HG03354 (cell line): ENCODE data around the gene LIN7B.
"Not testable (repeated sequence)": the region's sequence is repeated elsewhere in the genome, so short reads cannot be mapped to it uniquely, and the experiment has no call there.

Experiments used
- ATAC-seq: cut with Tn5 transposase; IDR thresholded peaks from one replicate; pipeline ENCODE4 v1.9.1; 2021; ENCODE audit warnings: mild to moderate bottlenecking; ENCODE audit not compliant: unreplicated experiment, poor library complexity, severe bottlenecking

Gene LIN7B

DNA sequence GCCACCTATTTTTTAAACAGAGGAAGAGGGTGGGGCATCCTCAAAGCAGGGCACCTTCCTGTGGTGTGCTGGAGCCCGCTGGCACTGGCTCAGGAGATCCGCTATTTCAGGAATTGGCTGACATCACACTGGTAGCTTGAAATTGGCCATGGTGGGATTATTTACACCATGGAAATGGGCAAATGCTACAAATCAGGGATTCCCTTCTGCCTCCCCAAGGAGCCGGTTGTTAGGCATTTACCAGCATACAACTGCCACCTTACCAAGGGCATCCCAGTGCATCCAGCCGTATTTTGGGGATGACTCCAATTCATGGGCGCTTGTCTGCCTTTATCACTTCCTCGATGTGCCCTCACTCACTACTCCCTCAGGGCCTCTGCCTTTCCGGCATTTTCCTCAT is 26.8 kb downstream of the LIN7B start:
- ATAC-seq: no peak

DNA sequence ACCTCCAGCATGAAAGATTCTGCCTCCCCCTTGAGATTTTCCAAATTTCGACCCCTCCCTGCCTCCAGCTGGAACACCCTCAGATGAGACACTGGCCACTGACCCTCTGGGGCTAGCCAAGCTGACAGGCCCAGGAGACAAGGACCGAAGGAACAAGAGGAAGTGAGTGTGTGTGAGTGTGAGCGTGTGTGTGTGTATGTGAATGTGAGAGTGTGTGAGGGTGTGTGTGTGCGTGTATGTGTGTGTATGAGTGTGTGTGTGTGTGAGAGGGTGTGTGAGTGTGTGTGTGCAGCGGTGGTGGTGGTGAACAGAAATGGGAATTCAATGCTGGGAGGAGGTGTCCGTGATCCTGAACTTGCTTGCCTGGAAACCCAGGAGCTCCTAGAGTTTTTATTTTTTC is 27.2 kb downstream of the LIN7B start:
- ATAC-seq: no peak

DNA sequence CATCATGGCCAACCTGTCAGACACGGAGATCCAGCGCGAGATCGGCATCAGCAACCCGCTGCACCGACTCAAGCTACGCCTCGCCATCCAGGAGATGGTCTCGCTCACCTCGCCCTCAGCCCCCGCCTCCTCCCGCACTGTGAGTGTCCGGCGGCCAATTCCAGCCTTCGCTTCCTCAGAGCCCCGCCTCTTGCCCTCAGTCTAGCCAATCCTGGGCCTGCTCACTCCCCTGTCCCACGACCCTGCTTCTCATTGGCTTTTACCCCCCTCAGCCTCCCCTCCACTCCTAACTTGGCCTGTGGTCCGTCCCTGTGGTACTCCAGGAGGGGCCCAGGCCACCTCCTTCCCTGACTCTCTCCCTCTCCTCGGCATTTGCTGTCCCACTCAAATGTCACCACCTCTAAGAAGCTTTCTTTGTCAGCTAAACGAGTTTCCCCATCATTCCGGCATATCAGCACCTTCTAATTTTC is 28.7 kb downstream of the LIN7B start:
- ATAC-seq: peak; percentile 68

DNA sequence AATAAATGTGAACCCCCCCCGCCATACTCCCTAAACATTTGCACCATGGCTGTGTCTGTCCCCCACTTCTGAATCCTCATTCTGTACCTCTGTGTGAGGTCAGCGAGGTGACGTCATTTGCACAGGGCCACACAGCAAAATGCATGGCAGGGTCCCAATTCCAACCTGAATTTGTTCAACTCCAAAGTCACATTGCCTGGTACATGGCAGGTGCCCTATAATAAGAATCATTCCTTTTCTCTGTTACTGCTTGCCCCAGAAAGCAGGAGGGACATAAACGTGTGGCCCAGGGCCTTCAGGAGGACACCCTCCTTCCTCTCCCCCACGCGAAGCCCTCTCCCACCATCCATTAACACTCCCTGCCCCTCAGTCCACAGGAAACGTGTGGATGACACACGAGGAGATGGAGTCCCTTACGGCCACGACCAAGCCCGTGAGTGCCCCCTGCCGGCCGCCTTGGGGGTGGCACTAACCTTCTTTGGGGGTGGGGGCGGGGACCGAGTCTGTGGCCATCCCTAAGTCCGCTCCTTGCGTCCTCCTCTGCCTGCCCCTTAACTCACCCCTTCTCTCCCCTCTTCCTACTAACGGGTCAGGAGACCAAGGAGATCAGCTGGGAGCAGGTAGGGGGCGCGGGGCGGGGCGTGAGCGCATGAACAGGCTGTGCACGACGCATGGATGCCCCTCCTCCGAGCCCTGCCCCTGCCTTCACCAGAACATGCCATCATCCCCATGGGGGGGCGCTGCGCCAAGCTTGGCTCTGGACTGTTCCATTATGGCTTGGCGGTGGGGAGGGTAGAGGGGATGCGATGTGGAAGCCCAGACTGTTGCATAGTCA is 31.6 kb downstream of the LIN7B start:
- no peak for ATAC-seq

DNA sequence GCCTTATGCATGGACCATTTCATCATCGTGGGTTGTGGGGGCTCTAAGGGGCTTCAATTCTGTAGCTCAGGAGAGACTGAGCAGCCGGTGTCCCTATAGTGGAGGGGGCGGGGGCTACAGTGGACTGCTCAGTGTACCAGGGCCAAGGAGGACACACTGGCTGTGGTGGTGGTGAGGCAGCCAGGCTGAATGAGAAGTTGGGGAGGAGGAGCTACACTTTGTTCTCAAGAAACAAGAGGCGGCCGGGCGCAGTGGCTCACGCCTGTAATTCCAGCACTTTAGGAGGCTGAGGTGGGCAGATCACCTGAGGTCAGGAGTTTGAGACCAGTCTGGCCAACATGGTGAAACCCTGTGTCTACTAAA is 32.2 kb downstream of the LIN7B start:
- ATAC-seq: not testable (repeated sequence)

DNA sequence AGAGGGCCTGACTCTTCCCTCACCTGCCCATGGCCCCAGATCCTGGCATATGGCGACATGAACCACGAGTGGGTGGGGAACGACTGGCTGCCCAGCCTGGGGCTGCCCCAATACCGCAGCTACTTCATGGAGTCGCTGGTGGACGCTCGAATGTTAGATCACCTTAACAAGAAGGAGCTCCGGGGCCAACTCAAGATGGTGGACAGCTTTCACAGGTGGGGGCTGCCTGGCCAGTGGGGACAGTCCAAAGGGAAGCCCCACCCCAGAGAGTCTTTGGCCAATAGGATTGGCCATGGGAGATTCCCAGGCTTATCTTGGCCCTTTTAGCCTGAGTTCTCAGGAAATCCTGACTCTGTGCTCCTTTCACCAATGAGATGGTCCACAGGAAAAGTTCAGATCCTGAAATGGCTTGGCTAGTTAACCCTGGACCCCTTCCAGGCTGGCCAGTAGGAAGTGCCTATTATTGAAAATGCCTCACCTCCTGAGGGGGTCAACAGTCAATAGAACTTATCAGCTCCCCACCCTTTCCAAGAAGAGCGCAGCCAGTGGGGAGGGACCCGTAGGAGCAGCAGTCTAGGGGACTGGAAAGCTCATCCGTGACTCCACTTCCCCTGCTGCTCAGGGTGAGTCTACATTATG is 34.0 kb downstream of the LIN7B start:
- no peak for ATAC-seq

DNA sequence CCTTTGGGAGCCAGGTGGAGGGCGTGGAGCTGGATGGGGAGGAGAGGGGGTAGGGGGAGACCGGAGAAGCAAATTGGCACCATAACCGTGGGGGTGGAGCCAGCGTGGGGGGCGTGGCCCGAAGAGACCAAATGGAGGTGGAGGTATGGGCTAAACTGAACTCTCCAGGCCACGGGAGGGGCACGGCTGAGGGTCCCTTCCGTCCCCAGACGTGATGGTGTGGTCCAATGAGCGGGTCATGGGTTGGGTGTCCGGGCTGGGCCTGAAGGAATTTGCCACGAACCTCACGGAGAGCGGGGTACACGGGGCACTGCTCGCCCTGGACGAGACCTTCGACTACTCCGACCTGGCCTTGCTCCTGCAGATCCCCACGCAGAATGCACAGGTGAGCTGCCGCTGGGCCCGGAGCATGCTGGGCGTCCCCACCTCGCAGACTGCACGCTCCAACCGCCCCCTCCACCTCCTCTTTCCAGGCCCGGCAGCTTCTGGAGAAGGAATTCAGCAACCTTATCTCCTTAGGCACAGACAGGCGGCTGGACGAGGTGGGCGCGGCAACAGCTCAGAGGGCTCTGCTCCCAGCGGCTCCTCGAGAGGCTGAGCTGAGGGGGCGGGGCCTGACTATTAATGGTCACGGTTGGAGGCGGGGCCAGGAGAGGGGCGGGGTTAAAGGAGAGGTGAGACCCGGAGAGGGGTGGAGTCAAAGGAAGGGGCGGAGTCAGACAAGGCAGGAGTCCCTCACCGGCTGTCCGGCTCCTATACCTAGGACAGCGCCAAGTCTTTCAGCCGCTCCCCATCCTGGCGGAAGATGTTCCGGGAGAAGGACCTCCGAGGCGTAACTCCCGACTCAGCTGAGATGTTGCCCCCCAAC is 34.8 kb downstream of the LIN7B start:
- no peak for ATAC-seq

DNA sequence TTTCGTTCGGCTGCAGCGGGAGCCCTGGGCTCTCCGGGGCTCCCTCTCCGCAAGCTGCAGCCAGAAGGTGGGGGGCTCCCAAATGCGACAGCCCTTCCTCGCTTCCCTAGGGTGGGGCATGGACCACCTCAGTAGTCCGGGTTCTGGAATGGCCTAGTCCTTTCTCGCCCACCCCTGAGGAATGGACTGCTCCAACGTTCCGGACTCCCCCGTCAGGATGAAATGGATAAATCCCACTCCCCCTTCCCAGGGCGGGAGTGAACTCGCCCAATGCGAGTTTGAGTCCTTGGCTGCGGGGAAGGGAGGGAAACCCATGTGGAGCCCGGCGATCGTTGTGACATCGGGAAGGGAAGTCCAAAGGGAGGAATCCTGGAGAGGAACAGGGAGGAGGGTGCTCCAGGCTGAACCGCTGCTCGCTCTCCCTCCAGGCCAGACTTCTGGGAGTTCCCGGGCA is 35.5 kb downstream of the LIN7B start:
- ATAC-seq: no peak

DNA sequence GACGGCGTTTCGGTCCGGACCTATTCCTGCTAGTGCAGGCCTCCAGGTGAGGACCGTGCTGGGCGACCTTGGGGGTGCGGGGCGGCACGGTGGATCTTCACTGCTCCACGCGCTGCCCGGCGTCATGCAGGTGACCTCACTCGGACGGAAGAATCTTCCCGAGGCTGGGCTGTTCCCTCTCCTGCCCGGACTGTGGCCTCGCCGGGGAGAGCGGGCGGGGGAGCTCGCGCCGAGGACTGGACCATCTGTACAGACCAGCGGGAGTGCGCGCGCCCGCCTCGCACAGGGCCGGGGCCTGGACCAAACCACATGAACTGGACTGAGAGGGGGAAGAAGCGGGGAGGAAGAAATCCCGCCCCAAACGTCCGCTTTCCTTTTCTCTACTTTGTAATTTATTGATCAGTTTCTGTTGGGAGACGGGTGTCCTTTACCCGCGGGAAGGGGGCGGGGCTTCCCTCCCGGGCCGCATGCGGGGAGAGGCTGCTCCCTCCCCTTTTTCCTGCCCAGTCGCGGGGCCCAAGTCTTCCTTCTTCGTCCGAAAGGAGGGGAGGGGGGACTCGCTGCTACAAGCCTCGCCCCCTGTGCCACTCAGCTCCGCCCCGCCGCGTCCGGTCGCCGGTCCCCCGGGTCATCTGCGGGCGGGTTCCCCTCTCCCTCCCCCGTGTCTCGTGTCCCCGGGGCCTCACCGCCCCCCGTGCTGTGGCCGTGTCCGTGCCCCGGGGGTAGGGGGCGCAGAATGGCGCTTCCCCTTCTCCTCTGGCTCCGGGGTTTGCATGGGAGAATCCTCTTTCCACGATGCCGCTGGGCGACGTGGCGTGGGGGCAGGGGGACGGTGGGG is 36.2 kb downstream of the LIN7B start:
- ATAC-seq: no peak

DNA sequence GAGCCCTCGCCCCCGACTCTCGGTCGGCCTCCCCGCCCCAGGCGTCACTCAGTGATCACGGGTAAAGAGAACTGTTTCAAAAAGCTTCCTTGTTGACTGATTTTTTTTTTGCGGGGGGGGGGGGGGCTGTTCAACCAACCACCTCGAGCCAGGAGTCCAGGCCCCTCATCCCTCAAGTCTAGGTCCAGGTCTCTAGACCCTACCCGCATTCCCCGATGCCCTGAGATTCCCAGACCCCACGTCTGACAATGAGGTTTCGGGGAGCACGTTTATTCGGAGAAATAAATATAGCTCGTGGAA is 36.7 kb downstream of the LIN7B start:
- no peak for ATAC-seq

DNA sequence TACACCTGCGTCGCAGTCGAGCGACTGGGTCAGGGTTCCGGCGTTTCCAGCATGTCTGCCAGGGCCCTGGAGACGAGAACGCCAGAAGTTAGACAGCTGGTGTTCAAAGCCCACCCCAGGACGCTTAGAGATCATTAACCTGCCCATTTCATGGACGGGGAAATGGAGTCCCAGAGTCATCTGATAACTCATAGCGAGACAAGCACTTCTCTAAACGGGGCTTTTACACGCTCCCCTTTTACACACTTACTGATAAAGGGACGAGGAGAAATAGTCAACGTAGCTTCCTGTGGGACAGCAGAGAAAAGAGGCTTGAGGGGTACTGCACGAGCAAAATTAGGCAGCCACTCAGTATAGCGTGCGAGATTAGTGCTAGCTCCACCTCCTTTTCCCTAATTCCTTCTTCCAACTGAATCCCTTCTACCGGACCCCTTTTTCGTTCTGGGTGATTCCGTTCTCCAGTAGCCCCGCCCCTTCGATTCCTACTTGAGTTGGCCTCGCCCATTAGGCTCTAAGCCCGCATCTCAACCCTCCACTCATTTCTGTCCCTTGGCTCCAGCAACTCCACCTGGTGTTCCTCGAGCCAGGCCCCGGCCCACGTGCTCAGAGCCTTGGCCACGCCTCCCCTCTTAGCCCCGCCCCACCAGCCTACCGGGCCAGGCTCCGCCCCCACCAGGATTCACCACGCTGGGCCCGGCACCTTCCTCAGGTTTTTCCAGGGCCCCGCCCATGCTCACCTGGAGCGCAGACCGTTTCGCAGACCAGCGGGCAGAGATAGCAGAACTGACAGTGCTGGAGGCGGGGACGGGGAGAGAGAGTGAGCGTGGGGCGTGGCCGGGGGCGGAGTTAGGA is 37.3 kb downstream of the LIN7B start:
- no peak for ATAC-seq

DNA sequence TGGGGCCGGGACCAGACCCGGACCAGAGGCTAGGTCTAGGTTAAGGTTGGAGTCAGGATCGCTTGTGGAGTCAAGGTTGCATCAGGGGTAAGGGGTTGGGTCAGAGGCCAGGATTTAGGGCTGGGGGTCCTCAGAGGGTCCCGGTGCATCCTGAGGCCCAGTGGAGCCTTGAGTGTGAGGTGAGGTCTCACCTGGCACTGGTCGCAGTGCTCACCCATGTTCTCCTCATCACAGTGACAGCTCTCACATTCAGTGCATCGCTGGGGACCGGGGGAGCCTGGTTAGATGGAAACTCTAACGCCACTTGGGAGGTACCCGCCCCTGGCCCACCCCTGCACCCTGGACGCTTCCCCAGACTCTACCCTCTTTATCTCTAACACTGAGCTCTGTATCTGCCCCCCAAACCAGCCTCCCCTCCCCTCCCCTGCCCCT is 38.0 kb downstream of the LIN7B start:
- ATAC-seq: no peak

DNA sequence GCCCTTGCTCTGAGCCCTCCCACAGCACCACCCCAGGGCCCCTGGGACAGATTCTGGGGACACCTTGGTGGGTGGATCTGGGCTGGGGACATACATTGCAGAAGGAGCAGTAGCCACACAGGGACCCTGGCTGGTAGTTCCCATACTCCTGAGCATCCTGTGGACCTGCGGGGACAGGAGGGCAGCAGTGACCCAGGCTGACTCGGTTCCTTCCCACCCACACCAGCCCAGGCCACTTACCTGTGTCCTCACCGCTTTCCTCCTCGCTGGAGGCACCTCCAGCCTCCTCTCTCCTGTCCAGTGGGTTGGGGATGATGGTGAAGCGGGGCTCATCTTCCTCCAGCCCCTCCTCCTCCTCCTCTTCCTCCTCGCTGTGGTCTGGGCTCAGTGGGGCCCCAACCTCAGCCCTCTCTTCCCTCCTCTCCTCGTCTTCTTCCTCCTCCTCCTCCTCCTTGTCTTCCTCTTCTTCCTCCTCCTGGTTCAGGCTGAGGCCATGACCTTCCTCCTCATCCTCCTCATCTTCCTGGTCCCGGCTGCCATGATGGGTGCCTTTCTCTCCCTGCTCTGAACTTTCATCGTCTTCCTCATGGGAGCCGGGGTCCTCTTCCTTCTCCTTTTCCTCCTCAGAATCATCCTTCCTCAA is 39.1 kb downstream of the LIN7B start:
- ATAC-seq: no peak

DNA sequence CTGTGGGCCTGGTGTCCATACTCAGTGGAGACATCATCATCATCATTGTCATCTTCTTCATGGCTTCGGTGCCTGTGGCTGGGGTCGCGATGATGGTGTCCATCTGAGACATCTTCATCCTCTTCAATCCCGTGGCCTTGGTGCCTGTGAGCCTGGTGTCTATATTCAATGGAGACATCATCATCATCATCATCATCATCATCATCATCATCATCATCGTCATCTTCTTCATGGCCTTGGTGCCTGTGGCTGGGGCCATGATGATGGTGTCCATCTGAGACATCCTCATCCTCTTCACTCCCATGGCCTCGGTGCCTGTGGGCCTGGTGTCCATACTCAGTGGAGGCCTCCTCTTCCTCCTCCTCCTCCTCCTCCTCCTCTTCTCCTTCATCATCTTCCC is 40.1 kb downstream of the LIN7B start:
- ATAC-seq: no peak

DNA sequence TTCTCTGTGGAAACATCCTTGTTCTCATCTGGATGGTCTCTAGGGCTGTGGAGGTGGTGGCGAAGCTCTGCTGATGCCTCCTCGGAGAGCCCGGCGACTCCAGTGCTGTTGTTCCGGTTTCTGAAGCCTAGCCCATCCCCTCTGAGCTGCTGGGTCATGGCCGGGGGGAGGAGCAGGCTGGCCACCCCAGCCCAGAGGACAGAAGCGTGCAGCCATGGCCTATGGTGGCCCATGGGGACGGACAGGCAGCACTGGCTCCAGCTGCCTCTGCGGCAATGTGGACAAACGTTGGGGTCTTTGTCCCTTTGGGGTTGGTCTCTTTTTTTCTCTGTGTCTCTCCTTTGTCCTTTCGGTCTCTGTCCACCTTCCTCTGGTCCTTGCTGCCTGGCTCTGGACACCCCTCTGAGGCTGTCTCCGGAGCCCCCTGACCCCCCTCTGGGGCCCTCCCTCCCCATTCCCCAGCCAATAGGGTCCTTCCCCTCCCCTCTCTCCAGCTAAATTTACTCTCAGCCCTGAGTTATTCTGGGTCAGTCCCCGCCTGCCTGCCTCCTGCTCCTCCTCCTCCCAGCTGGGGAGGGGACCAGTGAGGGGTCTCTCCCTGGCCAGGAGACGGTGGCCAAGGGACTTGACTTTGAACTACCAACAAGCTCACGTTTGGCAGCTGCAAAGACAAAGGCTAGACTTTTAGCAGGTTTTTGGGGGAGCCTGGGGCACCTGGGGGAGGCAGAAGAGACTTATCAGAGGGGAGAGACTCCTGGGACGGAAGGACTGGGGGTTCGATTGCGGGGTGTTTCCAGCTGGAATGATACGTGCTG is 41.0 kb downstream of the LIN7B start, which contains the start of gene HRC:
Gene HRC, minus strand, starts transcription at position 392 of the 815 bp plus-strand sequence. Its CDS starts 159 bp downstream, at position 233.
- ATAC-seq: no peak

DNA sequence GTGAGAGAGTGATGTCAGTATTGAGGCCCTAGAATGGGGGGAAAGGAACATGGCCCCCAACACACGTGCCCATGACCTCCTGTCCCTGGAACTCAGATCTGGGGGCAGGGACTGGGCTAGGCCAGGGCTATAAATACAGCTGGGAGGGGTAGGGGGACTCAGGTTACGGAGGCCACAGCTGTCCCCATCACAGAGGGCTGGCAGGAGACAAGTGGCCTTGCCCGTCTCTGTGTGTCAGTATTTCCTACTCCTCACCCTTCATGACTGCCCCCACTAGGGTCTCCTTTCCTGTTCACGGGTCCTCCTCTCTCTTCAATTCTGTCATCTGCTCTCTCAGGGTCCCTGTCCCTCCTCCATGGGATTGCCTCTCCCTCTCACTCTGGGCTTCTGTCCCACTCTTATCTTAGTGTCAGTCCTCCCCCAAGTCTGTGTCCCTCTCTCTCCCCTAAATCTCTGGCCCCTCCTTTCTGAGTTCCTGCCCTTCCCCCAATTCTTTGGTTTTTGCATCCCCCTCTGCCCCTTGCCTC is 41.7 kb downstream of the LIN7B start:
- ATAC-seq: no peak
